H9 (cell line): ENCODE data around the gene ARR3. TPM values are rescaled to one million over a fixed set of nuclear protein-coding genes. Genes with fewer than 3 reads are reported as not detected.

Experiments used
- DNase-seq: peaks from one replicate; pipeline ENCODE4 v3.0.0-alpha.2; 2017
- H2AFZ ChIP-seq: one replicate; pipeline ENCODE4 v1.6.1; 2013; ENCODE audit warnings: mild to moderate bottlenecking, low read length, control low read depth, moderate library complexity
- H2AK5ac ChIP-seq: 2 replicates; pipeline ENCODE4 v1.6.1; 2013; ENCODE audit warnings: low read length, control low read depth, mixed read lengths; ENCODE audit not compliant: insufficient read length
- H2BK120ac ChIP-seq: one replicate; pipeline ENCODE4 v1.6.1; 2013; ENCODE audit warnings: low read depth, mild to moderate bottlenecking, low read length, control low read depth, inconsistent platforms; ENCODE audit not compliant: poor library complexity, severe bottlenecking
- H2BK12ac ChIP-seq: 2 replicates; pipeline ENCODE4 v1.6.1; 2013; ENCODE audit warnings: low read length, control low read depth, mixed read lengths, low read depth; ENCODE audit not compliant: insufficient read length
- H2BK15ac ChIP-seq: 2 replicates; pipeline ENCODE4 v1.6.1; 2013; ENCODE audit warnings: low read depth, low read length, control low read depth
- H2BK20ac ChIP-seq: one replicate; pipeline ENCODE4 v1.6.1; 2013; ENCODE audit warnings: low read depth, mild to moderate bottlenecking, low read length, control low read depth, inconsistent platforms; ENCODE audit not compliant: poor library complexity, severe bottlenecking
- H2BK5ac ChIP-seq: 2 replicates; pipeline ENCODE4 v1.6.1; 2013; ENCODE audit warnings: low read length, control low read depth, mixed read lengths; ENCODE audit not compliant: insufficient read length
- H3K14ac ChIP-seq: 2 replicates; pipeline ENCODE4 v1.6.1; 2013; ENCODE audit warnings: low read length, control low read depth; ENCODE audit not compliant: insufficient read depth
- H3K18ac ChIP-seq: 2 replicates; pipeline ENCODE4 v1.6.1; 2013; ENCODE audit warnings: low read depth, mild to moderate bottlenecking, mixed read lengths, low read length, control low read depth; ENCODE audit not compliant: insufficient read length
- H3K23ac ChIP-seq: 2 replicates; pipeline ENCODE4 v1.6.1; 2013; ENCODE audit warnings: low read length, control low read depth, mixed read lengths, low read depth; ENCODE audit not compliant: insufficient read length
- H3K23me2 ChIP-seq: 2 replicates; pipeline ENCODE4 v1.6.1; 2013; ENCODE audit warnings: low read depth, mild to moderate bottlenecking, mixed read lengths, low read length, control low read depth; ENCODE audit not compliant: insufficient read length, poor library complexity, severe bottlenecking
- H3K27ac ChIP-seq: 2 replicates; pipeline ENCODE4 v1.5.1; 2013; ENCODE audit warnings: low read length, control low read depth, mixed read lengths, low read depth; ENCODE audit not compliant: insufficient read length
- H3K27me3 ChIP-seq: 2 replicates; pipeline ENCODE4 v1.6.1; 2013; ENCODE audit warnings: low read length, control low read depth, inconsistent platforms; ENCODE audit not compliant: insufficient read depth
- H3K4ac ChIP-seq: 2 replicates; pipeline ENCODE4 v1.6.1; 2013; ENCODE audit warnings: low read depth, mild to moderate bottlenecking, control low read depth, inconsistent platforms, low read length, moderate library complexity
- H3K4me1 ChIP-seq: 2 replicates; pipeline ENCODE4 v1.6.1; 2013; ENCODE audit warnings: low read length, control low read depth, inconsistent platforms; ENCODE audit not compliant: insufficient read depth
- H3K4me2 ChIP-seq: 2 replicates; pipeline ENCODE4 v1.6.1; 2013; ENCODE audit warnings: low read length, control low read depth, mixed read lengths; ENCODE audit not compliant: insufficient read length, insufficient read depth
- H3K56ac ChIP-seq: 2 replicates; pipeline ENCODE4 v1.6.1; 2013; ENCODE audit warnings: low read depth, mild to moderate bottlenecking, mixed read lengths, low read length, control low read depth; ENCODE audit not compliant: insufficient read length
- H3K79me1 ChIP-seq: 2 replicates; pipeline ENCODE4 v1.6.1; 2013; ENCODE audit warnings: low read depth, mild to moderate bottlenecking, moderate library complexity, low read length, control low read depth, inconsistent platforms; ENCODE audit not compliant: insufficient read depth, poor library complexity, severe bottlenecking
- H3K79me2 ChIP-seq: 2 replicates; pipeline ENCODE4 v1.6.1; 2013; ENCODE audit warnings: low read length, control low read depth, inconsistent platforms; ENCODE audit not compliant: insufficient read depth
- H3K9ac ChIP-seq: 2 replicates; pipeline ENCODE4 v1.6.1; 2013; ENCODE audit warnings: low read length, control low read depth, mixed read lengths; ENCODE audit not compliant: insufficient read length; ENCODE audit errors: extremely low read depth
- H3K9me3 ChIP-seq: one replicate; pipeline ENCODE4 v1.6.1; 2013; ENCODE audit warnings: low read depth, low read length, inconsistent platforms; ENCODE audit not compliant: control insufficient read depth
- H3T11ph ChIP-seq: one replicate; pipeline ENCODE4 v1.6.1; 2013; ENCODE audit warnings: mild to moderate bottlenecking, low read length, control low read depth, inconsistent platforms
- H4K20me1 ChIP-seq: one replicate; pipeline ENCODE4 v1.6.1; 2013; ENCODE audit not compliant: control insufficient read depth, insufficient read length, insufficient read depth
- H4K5ac ChIP-seq: 2 replicates; pipeline ENCODE4 v1.6.1; 2013; ENCODE audit warnings: low read depth, mild to moderate bottlenecking, mixed read lengths, low read length, control low read depth; ENCODE audit not compliant: insufficient read length
- H4K8ac ChIP-seq: replicated peaks from 2 replicates; pipeline ENCODE4 v1.6.1; 2013; ENCODE audit warnings: low read length, control low read depth, mixed read lengths, low read depth; ENCODE audit not compliant: insufficient read length
- H4K91ac ChIP-seq: 2 replicates; pipeline ENCODE4 v1.6.1; 2013; ENCODE audit warnings: low read depth, mild to moderate bottlenecking, moderate library complexity, mixed read lengths, low read length, control low read depth; ENCODE audit not compliant: insufficient read length
- H3K27ac Mint-ChIP-seq, 3 experiments: 2 replicates in 2 of 3; 3 replicates in 1 of 3; pipeline ENCODE4 v1.8.0; 2020 to 2021; ENCODE audit warnings: mixed read lengths in 3 of 3, mild to moderate bottlenecking in 1 of 3, moderate library complexity in 1 of 3
- H3K27me3 Mint-ChIP-seq: 2 replicates; pipeline ENCODE4 v1.8.0; 2021; ENCODE audit warnings: low read depth, mild to moderate bottlenecking, moderate library complexity, mixed read lengths
- H3K36me3 Mint-ChIP-seq, 3 experiments: 2 replicates in 2 of 3; 3 replicates in 1 of 3; pipeline ENCODE4 v1.8.0; 2020 to 2021; ENCODE audit warnings: low read depth in 3 of 3, mixed read lengths in 3 of 3; ENCODE audit not compliant: insufficient read depth in 1 of 3
- H3K4me1 Mint-ChIP-seq, 2 experiments: 2 replicates each; pipeline ENCODE4 v1.8.0; 2020; ENCODE audit warnings: mixed read lengths in 2 of 2
- H3K4me3 Mint-ChIP-seq, 2 experiments: 2 replicates in 1 of 2; 3 replicates in 1 of 2; pipeline ENCODE4 v1.8.0; 2020 to 2021; ENCODE audit warnings: mild to moderate bottlenecking in 2 of 2, mixed read lengths in 2 of 2, moderate library complexity in 1 of 2
- H3K9me3 Mint-ChIP-seq, 2 experiments: 2 replicates in 1 of 2; 3 replicates in 1 of 2; pipeline ENCODE4 v1.8.0; 2020; ENCODE audit warnings: mild to moderate bottlenecking in 2 of 2, mixed read lengths in 2 of 2, moderate library complexity in 1 of 2
- WGBS: extraction: QIAGEN DNeasy Blood & Tissue Kit; methylation state at CpG from one replicate; pipeline ENCODE4 v1.1.7; 2013; ENCODE audit warnings: missing lambda C conversion rate, low lambda C conversion rate, mixed read lengths; ENCODE audit not compliant: insufficient read length; ENCODE audit errors: extremely low coverage; 5-methylcytosine and 5-hydroxymethylcytosine counted together
- total RNA-seq: library from RNA; stranded (reverse); gene quantifications from 2 replicates; pipeline ENCODE4 v1.2.1, GENCODE V29; 2021
- TF ChIP-seq, protein P1 (sequence below): fragments of 200-600 bp; sonication (generic); conservative IDR thresholded peaks from 3 replicates; pipeline ENCODE4 v1.8.0; 2021; ENCODE audit warnings: antibody characterized with exemption, mild to moderate bottlenecking

The ARR3 gene
- total RNA-seq, 1 experiment from 2014 or later: not detected

DNA sequence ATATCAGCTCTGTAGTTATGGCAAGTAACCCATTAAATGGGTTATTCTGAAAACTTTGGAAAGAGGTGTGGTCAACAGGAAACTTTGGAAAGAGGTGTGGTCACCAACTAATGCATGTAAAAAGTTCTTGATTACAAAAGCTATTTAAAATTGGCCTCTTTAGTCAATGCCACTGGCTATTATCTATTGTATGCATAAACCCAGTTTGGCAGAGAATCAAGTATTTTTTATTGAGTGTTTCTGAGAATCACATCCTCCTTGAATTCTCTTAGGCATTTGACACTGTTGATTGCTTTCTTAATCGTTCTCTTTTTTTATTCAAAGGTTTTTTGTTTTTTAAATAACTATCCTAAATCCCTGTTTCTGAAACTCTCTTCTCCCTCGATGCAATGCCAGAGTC is 15.6 kb upstream of the ARR3 start:
- no peak overlapping the region for H2AK5ac ChIP-seq
- no peak overlapping the region for H3K23ac ChIP-seq
- H2AFZ ChIP-seq: no peak overlapping the region
- Mint-ChIP-seq H3K4me1 (peaks cover 10% of the 10 kb centered on the region in 2 experiments), H3K4me3 (no peak overlapping the region), H3K27me3 (no peaks in the 10 kb centered on the region), H3K36me3 (peaks cover 0 to 5% (median 0%) of the 10 kb centered on the region in 3 experiments; a peak in 3 of 7 replicates), H3K27ac (no peak overlapping the region), H3K9me3 (peaks cover 67 to 76% of the 10 kb centered on the region in 2 experiments)
- no peak overlapping the region for H4K8ac ChIP-seq
- WGBS: no CpG with 5 or more reads among the region's 2 CpGs
- H3K9me3 ChIP-seq: peaks cover 32% of the 10 kb centered on the region
- H2BK20ac ChIP-seq: no peak overlapping the region
- no peak overlapping the region for H2BK15ac ChIP-seq
- no peak overlapping the region for H2BK12ac ChIP-seq
- H3K27ac ChIP-seq: no peak overlapping the region
- H3K79me1 ChIP-seq: no peaks in the 10 kb centered on the region
- H3K18ac ChIP-seq: no peak overlapping the region
- H4K20me1 ChIP-seq: no peaks in the 10 kb centered on the region
- no peak overlapping the region for H3K4me2 ChIP-seq
- H3K79me2 ChIP-seq: no peaks in the 10 kb centered on the region
- no peaks in the 10 kb centered on the region for H3K27me3 ChIP-seq
- no peak overlapping the region for H4K5ac ChIP-seq
- H4K91ac ChIP-seq: no peak overlapping the region
- TF ChIP-seq, protein P1, sequence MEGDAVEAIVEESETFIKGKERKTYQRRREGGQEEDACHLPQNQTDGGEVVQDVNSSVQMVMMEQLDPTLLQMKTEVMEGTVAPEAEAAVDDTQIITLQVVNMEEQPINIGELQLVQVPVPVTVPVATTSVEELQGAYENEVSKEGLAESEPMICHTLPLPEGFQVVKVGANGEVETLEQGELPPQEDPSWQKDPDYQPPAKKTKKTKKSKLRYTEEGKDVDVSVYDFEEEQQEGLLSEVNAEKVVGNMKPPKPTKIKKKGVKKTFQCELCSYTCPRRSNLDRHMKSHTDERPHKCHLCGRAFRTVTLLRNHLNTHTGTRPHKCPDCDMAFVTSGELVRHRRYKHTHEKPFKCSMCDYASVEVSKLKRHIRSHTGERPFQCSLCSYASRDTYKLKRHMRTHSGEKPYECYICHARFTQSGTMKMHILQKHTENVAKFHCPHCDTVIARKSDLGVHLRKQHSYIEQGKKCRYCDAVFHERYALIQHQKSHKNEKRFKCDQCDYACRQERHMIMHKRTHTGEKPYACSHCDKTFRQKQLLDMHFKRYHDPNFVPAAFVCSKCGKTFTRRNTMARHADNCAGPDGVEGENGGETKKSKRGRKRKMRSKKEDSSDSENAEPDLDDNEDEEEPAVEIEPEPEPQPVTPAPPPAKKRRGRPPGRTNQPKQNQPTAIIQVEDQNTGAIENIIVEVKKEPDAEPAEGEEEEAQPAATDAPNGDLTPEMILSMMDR: no peak
- no peak overlapping the region for H3K56ac ChIP-seq
- H2BK5ac ChIP-seq: no peak overlapping the region
- no peak overlapping the region for H3K14ac ChIP-seq
- H3K23me2 ChIP-seq: no peaks in the 10 kb centered on the region
- no peak overlapping the region for H2BK120ac ChIP-seq
- no peak overlapping the region for H3K9ac ChIP-seq
- no peaks in the 10 kb centered on the region for H3K4me1 ChIP-seq
- H3K4ac ChIP-seq: no peak overlapping the region
- no peak overlapping the region for H3T11ph ChIP-seq
- no peak for DNase-seq
